Large intestine (tissue), 3 donors: ENCODE data around the gene STXBP1. TPM values are rescaled to one million over a fixed set of nuclear protein-coding genes. Genes with fewer than 3 reads are reported as not detected.
A peak's percentile ranks its signal among the peaks of the same experiment; 100 is the strongest.

Source experiments
- DNase-seq, 2 donors: peaks; one replicate each; pipeline versions ENCODE4 v3.0.0 to v3.0.0-alpha.2; 2013
- H3K27ac ChIP-seq: one replicate; pipeline ENCODE4 v1.5.1; 2013; ENCODE audit warnings: low read length
- H3K27me3 ChIP-seq: 2 replicates; pipeline ENCODE4 v1.6.1; 2013; ENCODE audit warnings: low read length; ENCODE audit not compliant: control insufficient read depth, insufficient read depth
- H3K36me3 ChIP-seq: 2 replicates; pipeline ENCODE4 v1.6.1; 2013; ENCODE audit warnings: low read length; ENCODE audit not compliant: control insufficient read depth, insufficient read depth
- H3K4me1 ChIP-seq: one replicate; pipeline ENCODE4 v1.6.1; 2013; ENCODE audit warnings: low read length; ENCODE audit not compliant: control insufficient read depth, insufficient read depth
- H3K4me3 ChIP-seq: one replicate; pipeline ENCODE4 v1.5.1; 2013; ENCODE audit warnings: low read length
- H3K9me3 ChIP-seq: one replicate; pipeline ENCODE4 v1.6.1; 2013; ENCODE audit warnings: mild to moderate bottlenecking, low read depth, low read length, moderate library complexity; ENCODE audit not compliant: control insufficient read depth
- WGBS: methylation state at CpG from one replicate; pipeline ENCODE4 v1.1.5; 2013; ENCODE audit warnings: low lambda C conversion rate; ENCODE audit not compliant: insufficient coverage; 5-methylcytosine and 5-hydroxymethylcytosine counted together
- polyA plus RNA-seq: library from polyadenylated mRNA; unstranded; fragments of 120-200 nt; gene quantifications from one replicate; pipeline ENCODE4 v1.2.1, GENCODE V29; 2013

STXBP1 gene
- polyA plus RNA-seq, 1 donor = 32.2 TPM

DNA sequence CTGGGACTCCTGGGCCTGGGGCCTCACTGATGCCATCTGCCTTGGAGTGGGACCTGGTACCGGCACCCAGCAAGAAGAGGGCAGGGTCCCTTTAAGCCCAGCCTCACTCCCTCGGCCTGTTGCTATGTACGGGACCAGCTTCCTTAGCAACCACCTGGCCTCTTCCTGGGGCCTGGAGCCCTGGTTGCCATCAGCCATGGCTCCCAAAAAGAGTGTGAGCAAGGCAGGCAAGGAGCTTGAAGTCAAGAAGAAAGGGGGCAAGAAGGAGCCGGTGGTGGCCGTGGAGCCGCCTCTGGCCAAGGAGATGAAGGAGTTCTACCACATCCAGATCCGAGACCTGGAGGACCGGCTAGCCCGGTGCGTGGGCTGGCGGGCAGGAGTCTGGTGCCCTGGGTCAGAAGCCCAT lies 94.8 kb downstream of the STXBP1 start, which contains the start of gene CFAP157:
TSS of gene CFAP157 (plus strand) at position 153 of the 406 bp plus-strand sequence. CDS start at position 197, 44 bp downstream.
- Histone ChIP-seq H3K27me3 (no peaks in the 10 kb centered on the region), H3K4me1 (peaks cover 4% of the 10 kb centered on the region), H3K9me3 (no peaks in the 10 kb centered on the region), H3K4me3 (no peak within 1 kb of the TSS), H3K27ac (no peak within 1 kb of the TSS), H3K36me3 (no peaks in the 10 kb centered on the region)
- peak in 1 of 2 donors; percentile 32 for DNase-seq
- no CpG with 5 or more reads among the region's 11 CpGs for WGBS

DNA sequence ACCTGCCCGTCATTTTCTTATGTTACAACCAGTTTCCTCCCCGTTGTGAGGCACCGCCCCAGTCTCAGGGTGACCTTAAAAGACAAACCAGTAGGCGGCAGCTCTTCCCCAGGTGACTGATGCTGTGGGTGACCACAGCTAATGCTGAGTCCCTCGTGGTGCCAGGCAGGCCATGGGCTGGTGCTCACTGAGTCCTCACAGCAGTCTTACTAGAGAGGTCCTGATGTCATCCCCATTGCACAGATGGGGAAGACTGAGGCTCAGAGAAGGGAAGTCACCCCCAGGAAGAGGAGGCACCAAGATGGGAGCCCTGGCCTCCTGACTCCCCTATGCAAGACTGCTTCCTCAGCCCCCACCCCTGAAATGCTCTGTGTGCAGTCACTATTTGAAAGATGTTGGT lies 95.7 kb downstream of the STXBP1 start:
- WGBS = no CpG with 5 or more reads among the region's 5 CpGs
- no peak overlapping the region for H3K4me3 ChIP-seq
- H3K4me1 ChIP-seq = peaks cover 4% of the 10 kb centered on the region
- no peaks in the 10 kb centered on the region for H3K36me3 ChIP-seq
- no peak overlapping the region for H3K27ac ChIP-seq
- DNase-seq = no peak
- H3K27me3 ChIP-seq = no peaks in the 10 kb centered on the region
- no peaks in the 10 kb centered on the region for H3K9me3 ChIP-seq

DNA sequence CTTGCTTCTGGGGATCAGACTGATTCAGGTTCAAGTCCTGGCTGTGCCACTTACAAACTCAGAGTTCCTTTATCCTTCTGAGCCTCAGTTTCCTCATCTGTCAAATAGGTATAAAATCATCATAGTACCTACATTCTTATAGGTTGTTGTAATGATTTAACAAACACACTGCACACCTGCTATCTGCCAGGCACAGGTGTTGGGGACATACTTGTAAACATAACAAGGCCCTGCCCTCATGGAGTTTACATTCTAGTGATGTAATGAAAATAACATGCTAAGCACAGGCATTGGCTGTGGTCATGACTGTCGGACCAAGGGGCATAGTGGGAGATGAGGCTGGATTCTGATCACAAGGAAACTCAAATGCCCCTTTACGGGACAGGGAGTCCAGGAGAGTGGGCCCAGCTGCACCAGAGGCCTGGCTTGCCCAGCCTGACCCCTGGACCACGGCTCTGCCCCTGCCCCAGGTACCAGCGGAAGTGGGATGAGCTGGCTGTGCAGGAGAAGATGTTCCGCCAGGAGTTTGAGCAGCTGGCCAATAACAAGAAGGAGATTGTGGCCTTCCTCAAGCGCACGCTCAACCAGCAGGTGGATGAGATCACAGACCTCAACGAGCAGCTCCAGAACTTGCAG lies 97.0 kb downstream of the STXBP1 start:
- H3K27ac ChIP-seq = no peak overlapping the region
- H3K27me3 ChIP-seq = no peaks in the 10 kb centered on the region
- H3K36me3 ChIP-seq = no peaks in the 10 kb centered on the region
- no peaks in the 10 kb centered on the region for H3K9me3 ChIP-seq
- H3K4me3 ChIP-seq = no peak overlapping the region
- no CpG with 5 or more reads among the region's 8 CpGs for WGBS
- peaks cover 4% of the 10 kb centered on the region for H3K4me1 ChIP-seq
- no peak for DNase-seq

DNA sequence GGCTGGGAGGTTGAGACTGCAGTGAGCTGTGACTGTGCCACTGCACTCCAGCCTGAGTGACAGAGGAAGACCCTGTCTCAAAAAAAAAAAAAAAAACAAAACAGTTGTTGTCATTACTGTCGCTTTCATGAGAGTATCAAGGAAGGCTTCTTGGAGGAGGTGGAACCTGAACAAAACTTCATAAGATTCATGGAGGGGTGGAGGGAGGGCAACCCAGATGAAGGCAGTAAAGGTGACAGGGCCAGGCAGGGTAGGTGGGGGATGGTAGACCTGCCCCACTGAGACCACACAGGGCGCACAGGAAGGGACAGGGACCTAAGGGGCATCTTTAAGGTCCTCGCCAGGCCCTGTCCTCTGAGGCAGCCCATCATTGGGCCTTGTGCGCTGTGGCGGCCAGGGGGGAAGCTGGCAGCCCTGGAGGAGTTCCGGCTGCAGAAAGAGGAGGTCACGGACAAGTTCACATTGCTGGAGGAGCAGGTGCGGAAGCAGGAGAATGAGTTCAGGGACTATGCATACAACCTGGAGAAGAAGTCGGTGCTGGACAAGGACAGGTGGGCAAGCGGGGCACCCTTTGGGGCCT lies 98.2 kb downstream of the STXBP1 start:
- no peak for DNase-seq
- 80% methylated on average over 1 of the region's 10 CpGs for WGBS
- H3K27ac ChIP-seq = no peak overlapping the region
- no peaks in the 10 kb centered on the region for H3K27me3 ChIP-seq
- peaks cover 9% of the 10 kb centered on the region for H3K4me1 ChIP-seq
- H3K4me3 ChIP-seq = no peak overlapping the region
- no peaks in the 10 kb centered on the region for H3K36me3 ChIP-seq
- H3K9me3 ChIP-seq = no peaks in the 10 kb centered on the region

DNA sequence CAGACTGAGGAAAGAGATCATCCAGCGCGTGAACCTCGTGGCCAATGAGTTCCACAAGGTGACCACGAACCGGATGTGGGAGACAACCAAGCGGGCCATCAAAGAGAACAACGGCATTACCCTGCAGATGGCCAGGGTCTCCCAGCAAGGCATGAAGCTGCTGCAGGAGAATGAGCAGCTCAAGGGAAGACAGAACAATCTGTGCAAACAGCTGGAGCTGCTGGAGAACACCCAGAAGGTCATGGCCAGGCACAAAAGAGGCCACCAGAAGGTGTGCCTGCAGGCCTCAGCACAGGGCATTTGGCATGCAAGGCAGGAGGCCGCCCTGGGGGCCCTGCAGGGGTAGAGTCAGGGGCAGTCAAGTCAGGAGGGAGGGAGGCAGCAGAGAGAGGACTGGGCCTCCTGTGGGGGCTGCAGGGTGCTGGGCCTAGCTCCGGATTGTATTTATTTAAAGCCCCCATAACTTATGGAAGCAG lies 99.2 kb downstream of the STXBP1 start:
- H3K9me3 ChIP-seq = no peaks in the 10 kb centered on the region
- H3K4me1 ChIP-seq = peaks cover 13% of the 10 kb centered on the region
- WGBS = 73% methylated on average over 6 of the region's 9 CpGs
- no peak overlapping the region for H3K4me3 ChIP-seq
- no peak overlapping the region for H3K27ac ChIP-seq
- H3K27me3 ChIP-seq = no peaks in the 10 kb centered on the region
- no peak for DNase-seq
- no peaks in the 10 kb centered on the region for H3K36me3 ChIP-seq

DNA sequence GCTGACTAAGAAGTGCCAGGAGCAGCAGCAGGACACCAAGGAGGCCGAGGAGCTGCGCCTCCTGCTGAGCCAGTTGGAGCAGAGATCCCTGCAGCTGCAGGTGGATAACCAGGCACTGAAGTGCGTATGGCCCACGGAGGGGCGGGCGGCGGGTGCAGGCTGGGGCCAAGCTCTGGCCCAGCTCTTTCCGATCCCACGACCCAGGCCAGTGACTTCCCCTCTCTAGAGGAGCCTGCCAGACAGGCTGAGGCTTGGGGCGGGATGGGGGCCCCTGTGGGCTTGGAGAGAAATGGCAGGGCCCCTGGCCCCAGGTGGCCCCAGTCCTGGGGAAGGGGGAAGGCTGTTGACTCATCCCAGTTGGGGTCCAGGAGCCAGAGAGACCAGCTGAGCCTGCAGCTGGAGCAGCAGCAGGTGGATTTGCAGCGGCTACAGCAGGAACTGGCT lies 99.8 kb downstream of the STXBP1 start:
- H3K9me3 ChIP-seq = no peaks in the 10 kb centered on the region
- H3K27ac ChIP-seq = no peak overlapping the region
- H3K27me3 ChIP-seq = no peaks in the 10 kb centered on the region
- no peak for DNase-seq
- H3K4me1 ChIP-seq = peaks cover 13% of the 10 kb centered on the region
- no CpG with 5 or more reads among the region's 11 CpGs for WGBS
- H3K36me3 ChIP-seq = no peaks in the 10 kb centered on the region
- no peak overlapping the region for H3K4me3 ChIP-seq

DNA sequence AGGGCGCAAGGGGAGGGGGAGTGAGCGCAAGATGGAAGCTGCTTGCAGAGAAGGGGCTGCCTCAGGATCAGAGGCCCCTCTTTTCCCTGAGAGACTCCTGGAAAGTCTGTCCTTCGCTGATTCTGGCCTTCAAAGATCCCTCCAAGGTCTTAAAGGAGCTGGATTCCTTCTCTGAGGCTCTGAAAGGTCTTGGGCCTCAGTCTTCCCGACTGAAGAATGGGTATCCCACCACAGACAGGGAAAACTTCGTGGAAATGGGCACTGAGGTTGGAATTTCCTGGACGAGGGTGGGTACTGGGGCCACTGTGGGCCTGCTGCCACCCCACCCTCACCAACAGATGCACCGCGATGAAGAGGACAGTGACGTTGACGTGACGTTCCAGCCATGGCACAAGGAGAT lies 100.3 kb downstream of the STXBP1 start:
- Histone ChIP-seq H3K27me3 (no peaks in the 10 kb centered on the region), H3K4me3 (no peak overlapping the region), H3K9me3 (no peaks in the 10 kb centered on the region), H3K4me1 (peaks cover 9% of the 10 kb centered on the region), H3K27ac (no peak overlapping the region), H3K36me3 (no peaks in the 10 kb centered on the region)
- DNase-seq = no peak
- WGBS = no CpG with 5 or more reads among the region's 11 CpGs

DNA sequence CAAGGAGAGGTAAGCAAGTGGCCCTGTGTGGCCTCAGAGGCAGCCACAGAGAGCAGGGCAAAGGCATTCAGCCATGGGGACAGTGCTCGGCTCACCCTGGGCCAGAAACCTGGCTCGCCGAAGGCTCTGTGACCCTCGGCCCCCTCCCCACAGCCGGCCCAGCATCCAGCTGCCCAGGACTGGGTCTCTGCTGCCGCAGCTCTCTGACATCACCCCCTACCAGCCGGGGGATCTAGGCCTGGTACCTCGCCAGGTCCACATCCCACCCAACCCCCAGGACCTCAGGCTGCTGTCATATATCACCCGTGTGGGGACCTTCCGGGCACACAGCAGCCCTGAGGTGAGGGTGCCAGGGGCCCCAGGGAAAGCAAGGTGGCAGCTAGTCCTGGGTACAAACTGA lies 100.8 kb downstream of the STXBP1 start:
- H3K9me3 ChIP-seq = no peaks in the 10 kb centered on the region
- WGBS = no CpG with 5 or more reads among the region's 10 CpGs
- H3K36me3 ChIP-seq = no peaks in the 10 kb centered on the region
- peaks cover 9% of the 10 kb centered on the region for H3K4me1 ChIP-seq
- DNase-seq = no peak
- H3K27ac ChIP-seq = no peak overlapping the region
- H3K4me3 ChIP-seq = no peak overlapping the region
- H3K27me3 ChIP-seq = no peaks in the 10 kb centered on the region

DNA sequence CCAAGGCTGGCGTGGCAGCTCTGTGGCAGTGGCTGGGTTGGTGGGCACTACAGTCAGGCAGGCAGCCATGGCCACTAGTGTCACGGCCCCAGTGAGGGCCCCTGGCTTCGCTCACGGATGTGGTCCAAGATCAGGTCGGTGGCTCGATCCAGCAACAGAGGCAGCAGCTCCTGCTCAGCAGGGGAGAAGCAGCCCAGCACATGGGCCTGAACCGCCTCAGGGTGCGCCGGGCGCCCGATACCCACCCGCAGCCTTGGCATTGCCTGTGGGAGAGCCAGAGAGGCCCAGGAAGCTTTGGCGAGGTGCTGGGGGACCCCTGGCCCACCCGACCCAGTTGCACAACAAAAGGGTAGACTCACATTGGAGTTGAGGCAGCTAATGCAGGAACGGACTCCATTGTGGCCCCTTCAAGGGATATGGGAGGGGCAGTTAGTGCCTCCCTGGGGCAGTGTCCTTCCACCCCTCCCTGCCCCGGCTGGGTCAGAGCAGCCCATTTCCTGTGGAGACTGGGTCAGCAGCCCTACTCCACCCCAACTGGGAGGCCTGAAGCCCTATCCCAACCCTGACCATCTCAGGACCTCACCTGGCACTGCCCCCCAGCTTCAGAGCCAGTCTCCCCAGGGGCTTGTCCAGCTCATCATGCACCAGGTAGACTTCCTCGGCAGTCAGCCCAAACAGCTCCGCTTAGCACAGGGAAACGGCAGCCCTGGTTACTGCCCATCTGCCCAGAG lies 102.1 kb downstream of the STXBP1 start:
- Histone ChIP-seq H3K4me1 (peaks cover 9% of the 10 kb centered on the region), H3K36me3 (no peaks in the 10 kb centered on the region), H3K27ac (no peak overlapping the region), H3K9me3 (no peaks in the 10 kb centered on the region), H3K4me3 (no peak overlapping the region), H3K27me3 (no peaks in the 10 kb centered on the region)
- DNase-seq = no peak
- no CpG with 5 or more reads among the region's 19 CpGs for WGBS

DNA sequence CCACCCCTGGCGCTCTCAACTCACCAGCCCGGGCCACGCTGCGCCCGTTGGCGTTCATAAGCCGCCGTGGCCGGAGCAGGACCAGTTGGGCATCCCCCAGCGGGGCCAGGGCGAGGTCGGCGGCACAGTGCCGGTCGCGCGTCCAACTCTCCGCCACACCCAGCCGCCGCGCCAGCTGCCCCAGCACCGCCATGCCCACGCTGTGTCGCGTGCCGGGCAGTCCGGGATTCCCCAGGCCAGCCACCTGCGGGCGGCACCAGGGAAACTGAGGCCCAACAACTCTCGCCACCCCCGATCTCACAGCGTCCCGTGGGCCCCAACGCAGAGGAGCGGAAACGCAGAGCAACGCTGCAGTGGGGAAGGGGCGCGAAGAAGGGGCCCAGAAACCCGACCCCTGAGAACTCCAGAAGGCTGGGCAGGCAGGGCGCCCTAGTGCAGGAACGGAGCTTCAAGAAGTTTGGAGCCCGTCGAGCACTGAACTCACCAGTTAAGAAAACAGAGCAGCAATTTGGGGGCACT lies 102.9 kb downstream of the STXBP1 start:
- no CpG with 5 or more reads among the region's 44 CpGs for WGBS
- Histone ChIP-seq H3K36me3 (no peaks in the 10 kb centered on the region), H3K27me3 (no peaks in the 10 kb centered on the region), H3K9me3 (no peaks in the 10 kb centered on the region), H3K27ac (no peak overlapping the region), H3K4me1 (peaks cover 9% of the 10 kb centered on the region), H3K4me3 (peak overlapping the region; percentile 95)
- DNase-seq = no peak
